Measurements from ENCODE around the gene SS18.

- no peak for TF ChIP-seq POLR2AphosphoS5 (IDR thresholded peaks at IDR 0.05; ENCODE audit: low read depth, low read length)
- TF ChIP-seq POLR2A (IDR thresholded peaks at IDR 0.05; ENCODE audit: low read depth, low read length): no peak
- no peak for TF ChIP-seq SPI1 (IDR thresholded peaks at IDR 0.05; ENCODE audit: low read depth, low read length)
- no peak for TF ChIP-seq TAF1 (IDR thresholded peaks at IDR 0.05; ENCODE audit: low read depth, low read length)
Measured at GRCh38 chr18:26039203-26039602, 51.2 kb downstream of the SS18 start.

Measured in GM12891 (cell line).